Measurements from ENCODE around the gene GOLGA1. TPM values are rescaled to one million over a fixed set of nuclear protein-coding genes. Genes with fewer than 3 reads are reported as not detected.
A peak's percentile ranks its signal among the peaks of the same experiment; 100 is the strongest.

GOLGA1 gene
- total and polyA plus RNA-seq, 9 of the 15 experiments (the other 6 are each of a cell fraction or from before 2014, with no cell fraction given): 2.9 to 15.9 (median 8.5) TPM

DNA sequence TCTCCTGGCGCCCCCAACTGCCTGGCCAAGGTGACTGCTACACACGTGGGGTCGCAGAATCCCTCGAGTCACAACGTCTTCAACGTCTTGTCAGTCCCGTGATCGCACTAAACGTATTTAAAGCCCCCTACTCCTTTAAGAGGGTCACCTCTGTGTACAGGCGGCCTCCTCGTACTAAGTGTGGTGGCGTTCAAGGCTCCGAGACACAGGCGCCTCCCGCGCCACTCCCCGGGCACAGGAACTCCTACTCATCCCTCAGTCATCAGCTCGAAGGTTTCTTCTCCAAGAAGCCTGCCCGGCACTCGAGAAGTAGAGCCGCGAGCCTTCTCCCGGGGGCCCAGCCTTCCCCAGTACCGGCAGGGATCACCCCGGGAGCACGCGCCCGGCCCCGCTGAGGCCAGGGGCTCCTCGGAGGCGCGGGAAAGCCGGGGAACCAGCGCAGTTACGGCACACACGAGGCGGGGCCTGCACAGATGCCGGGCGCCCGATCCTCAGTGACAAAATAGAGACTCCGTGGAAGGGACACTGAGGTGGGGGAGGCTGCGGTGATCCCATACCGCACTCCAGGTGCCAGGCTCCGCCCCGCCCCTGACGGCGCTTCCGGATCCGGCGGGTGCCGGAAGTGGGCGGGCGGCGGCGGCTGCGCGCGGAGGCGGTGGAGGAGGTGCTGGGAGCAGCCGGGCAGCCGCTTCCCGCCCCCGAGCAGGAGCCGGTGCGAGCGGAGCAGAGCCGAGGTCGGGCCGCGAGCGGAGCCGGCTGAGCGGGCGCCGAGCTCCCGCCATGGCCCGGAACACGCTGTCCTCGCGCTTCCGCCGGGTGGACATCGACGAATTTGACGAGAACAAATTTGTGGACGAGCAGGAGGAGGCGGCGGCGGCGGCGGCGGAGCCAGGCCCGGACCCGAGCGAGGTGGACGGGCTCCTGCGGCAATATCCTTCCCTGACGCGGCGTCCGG lies 72.1 kb downstream of the GOLGA1 start (continued):
- TF ChIP-seq, protein P1, sequence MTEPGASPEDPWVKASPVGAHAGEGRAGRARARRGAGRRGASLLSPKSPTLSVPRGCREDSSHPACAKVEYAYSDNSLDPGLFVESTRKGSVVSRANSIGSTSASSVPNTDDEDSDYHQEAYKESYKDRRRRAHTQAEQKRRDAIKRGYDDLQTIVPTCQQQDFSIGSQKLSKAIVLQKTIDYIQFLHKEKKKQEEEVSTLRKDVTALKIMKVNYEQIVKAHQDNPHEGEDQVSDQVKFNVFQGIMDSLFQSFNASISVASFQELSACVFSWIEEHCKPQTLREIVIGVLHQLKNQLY (CRISPR knock-in tag; conservative IDR thresholded peaks at IDR 0.05): peak in 1 of 2 experiments; percentile 17; a peak in 1 of 4 replicates
- TF ChIP-seq HDAC1 (IDR thresholded peaks at IDR 0.05): peak; percentile 74 to 78; a peak in 3 of 4 replicates
- peak in 2 of 3 experiments; percentile 57 to 71 for TF ChIP-seq YY1 (IDR thresholded peaks at IDR 0.05; ENCODE audit: borderline replicate concordance in 1 of 3, control insufficient read depth in 1 of 3, extremely low read depth in 1 of 3, insufficient read depth in 3 of 3, insufficient read length in 1 of 3, insufficient replicate concordance in 2 of 3, low read depth in 1 of 3, low read length in 2 of 3)
- TF ChIP-seq, protein P2, sequence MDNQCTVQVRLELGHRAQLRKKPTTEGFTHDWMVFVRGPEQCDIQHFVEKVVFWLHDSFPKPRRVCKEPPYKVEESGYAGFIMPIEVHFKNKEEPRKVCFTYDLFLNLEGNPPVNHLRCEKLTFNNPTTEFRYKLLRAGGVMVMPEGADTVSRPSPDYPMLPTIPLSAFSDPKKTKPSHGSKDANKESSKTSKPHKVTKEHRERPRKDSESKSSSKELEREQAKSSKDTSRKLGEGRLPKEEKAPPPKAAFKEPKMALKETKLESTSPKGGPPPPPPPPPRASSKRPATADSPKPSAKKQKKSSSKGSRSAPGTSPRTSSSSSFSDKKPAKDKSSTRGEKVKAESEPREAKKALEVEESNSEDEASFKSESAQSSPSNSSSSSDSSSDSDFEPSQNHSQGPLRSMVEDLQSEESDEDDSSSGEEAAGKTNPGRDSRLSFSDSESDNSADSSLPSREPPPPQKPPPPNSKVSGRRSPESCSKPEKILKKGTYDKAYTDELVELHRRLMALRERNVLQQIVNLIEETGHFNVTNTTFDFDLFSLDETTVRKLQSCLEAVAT (IDR thresholded peaks at IDR 0.05): peak in 1 of 2 experiments; percentile 15; a peak in 2 of 4 replicates
- TF ChIP-seq ELF1 (tag; IDR thresholded peaks at IDR 0.05): peak; percentile 90
- peak; percentile 48; the same call in 1 of the 2 replicates for TF ChIP-seq MYNN (IDR thresholded peaks at IDR 0.05)
- TF ChIP-seq MYNN (CRISPR knock-in tag; IDR thresholded peaks at IDR 0.05): no peak
- TF ChIP-seq MAZ (CRISPR knock-in tag; conservative IDR thresholded peaks at IDR 0.05 in 1 of 2, IDR thresholded peaks at IDR 0.05 in 1 of 2): peak; percentile 58 to 70; a peak in 2 of 4 replicates
- TF ChIP-seq CREBBP (IDR thresholded peaks at IDR 0.05; ENCODE audit: low read depth, low read length): no peak
- no peak for TF ChIP-seq ZC3H4 (CRISPR knock-in tag; IDR thresholded peaks at IDR 0.05; ENCODE audit: borderline replicate concordance)
- TF ChIP-seq, protein P3, sequence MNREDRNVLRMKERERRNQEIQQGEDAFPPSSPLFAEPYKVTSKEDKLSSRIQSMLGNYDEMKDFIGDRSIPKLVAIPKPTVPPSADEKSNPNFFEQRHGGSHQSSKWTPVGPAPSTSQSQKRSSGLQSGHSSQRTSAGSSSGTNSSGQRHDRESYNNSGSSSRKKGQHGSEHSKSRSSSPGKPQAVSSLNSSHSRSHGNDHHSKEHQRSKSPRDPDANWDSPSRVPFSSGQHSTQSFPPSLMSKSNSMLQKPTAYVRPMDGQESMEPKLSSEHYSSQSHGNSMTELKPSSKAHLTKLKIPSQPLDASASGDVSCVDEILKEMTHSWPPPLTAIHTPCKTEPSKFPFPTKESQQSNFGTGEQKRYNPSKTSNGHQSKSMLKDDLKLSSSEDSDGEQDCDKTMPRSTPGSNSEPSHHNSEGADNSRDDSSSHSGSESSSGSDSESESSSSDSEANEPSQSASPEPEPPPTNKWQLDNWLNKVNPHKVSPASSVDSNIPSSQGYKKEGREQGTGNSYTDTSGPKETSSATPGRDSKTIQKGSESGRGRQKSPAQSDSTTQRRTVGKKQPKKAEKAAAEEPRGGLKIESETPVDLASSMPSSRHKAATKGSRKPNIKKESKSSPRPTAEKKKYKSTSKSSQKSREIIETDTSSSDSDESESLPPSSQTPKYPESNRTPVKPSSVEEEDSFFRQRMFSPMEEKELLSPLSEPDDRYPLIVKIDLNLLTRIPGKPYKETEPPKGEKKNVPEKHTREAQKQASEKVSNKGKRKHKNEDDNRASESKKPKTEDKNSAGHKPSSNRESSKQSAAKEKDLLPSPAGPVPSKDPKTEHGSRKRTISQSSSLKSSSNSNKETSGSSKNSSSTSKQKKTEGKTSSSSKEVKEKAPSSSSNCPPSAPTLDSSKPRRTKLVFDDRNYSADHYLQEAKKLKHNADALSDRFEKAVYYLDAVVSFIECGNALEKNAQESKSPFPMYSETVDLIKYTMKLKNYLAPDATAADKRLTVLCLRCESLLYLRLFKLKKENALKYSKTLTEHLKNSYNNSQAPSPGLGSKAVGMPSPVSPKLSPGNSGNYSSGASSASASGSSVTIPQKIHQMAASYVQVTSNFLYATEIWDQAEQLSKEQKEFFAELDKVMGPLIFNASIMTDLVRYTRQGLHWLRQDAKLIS (CRISPR knock-in tag; IDR thresholded peaks at IDR 0.05): peak; percentile 95
- peak; percentile 77 for TF ChIP-seq CREM (IDR thresholded peaks at IDR 0.05; ENCODE audit: low read depth)
- TF ChIP-seq, protein P4, sequence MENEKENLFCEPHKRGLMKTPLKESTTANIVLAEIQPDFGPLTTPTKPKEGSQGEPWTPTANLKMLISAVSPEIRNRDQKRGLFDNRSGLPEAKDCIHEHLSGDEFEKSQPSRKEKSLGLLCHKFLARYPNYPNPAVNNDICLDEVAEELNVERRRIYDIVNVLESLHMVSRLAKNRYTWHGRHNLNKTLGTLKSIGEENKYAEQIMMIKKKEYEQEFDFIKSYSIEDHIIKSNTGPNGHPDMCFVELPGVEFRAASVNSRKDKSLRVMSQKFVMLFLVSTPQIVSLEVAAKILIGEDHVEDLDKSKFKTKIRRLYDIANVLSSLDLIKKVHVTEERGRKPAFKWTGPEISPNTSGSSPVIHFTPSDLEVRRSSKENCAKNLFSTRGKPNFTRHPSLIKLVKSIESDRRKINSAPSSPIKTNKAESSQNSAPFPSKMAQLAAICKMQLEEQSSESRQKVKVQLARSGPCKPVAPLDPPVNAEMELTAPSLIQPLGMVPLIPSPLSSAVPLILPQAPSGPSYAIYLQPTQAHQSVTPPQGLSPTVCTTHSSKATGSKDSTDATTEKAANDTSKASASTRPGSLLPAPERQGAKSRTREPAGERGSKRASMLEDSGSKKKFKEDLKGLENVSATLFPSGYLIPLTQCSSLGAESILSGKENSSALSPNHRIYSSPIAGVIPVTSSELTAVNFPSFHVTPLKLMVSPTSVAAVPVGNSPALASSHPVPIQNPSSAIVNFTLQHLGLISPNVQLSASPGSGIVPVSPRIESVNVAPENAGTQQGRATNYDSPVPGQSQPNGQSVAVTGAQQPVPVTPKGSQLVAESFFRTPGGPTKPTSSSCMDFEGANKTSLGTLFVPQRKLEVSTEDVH (IDR thresholded peaks at IDR 0.05; ENCODE audit: low read depth, partially characterized antibody): peak; percentile 76
